Activated CD8-positive, alpha-beta memory T cell treated with anti-CD3 and anti-CD28 coated beads for 1 hour (primary cell): ENCODE measurements around the gene RGS4.

Source experiments
- DNase-seq, 2 donors: peaks; one replicate each; pipeline ENCODE4 v3.0.0-alpha.2; 2020; ENCODE audit warnings: low read depth in 1 of 2; ENCODE audit errors: extremely low read depth in 1 of 2

RGS4 gene

DNA sequence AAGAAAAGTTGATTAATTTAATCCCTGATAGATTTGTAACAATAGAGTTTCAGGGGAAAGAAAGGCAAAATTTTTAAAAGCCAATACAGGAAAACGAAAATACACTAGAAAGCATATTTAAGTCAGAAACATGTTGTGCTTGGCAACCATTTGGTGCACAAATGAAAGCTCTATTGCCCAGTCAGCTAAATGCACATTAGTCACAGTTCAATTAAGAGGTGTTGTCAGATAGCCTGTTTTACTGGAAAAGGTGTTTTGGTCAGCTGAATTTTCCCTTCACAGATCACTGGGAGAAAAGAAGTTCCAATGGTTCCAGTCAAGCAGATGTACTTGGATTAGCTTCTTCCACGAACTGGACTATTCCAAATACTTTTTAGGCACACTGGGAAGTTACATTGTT is 25.4 kb downstream of the RGS4 start:
- no peak for DNase-seq

DNA sequence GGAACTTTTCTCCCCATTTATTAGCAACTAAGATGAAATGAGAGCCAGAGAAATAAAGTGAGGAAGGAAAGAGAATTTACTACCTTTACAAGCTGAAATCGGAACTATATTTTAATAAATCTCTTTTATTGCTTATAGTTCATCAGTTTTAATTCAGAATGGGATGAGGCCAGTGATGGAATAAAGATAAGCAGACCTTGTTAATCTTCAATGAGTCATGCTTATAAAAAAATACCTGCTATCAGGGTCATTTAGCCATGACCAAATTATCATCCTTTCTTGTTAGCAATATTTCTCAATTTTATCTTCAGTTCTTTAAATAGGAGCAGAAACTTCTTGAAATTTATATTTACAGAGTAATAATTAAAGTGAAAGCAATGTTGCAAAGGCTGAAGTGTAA is 26.1 kb downstream of the RGS4 start:
- DNase-seq, result no peak

DNA sequence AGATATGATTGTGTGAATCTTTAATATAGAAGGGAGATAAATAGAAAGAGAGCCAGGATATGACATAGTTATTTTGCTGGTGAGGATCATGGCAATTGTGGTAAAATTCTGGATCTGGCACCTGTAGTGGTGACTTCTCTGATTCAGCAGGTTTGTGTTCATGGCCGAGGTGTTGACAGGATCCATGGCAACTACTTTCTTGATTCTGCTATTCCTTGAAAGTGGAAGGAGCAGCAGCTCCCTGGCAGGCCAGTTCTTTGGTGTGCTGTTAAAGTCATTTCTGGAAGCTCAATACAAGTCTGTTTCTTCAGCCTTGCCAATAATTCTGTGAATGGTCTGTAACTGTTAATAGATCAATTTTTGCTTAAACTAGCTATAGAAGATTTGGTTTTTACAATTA is 33.4 kb downstream of the RGS4 start:
- no peak for DNase-seq

DNA sequence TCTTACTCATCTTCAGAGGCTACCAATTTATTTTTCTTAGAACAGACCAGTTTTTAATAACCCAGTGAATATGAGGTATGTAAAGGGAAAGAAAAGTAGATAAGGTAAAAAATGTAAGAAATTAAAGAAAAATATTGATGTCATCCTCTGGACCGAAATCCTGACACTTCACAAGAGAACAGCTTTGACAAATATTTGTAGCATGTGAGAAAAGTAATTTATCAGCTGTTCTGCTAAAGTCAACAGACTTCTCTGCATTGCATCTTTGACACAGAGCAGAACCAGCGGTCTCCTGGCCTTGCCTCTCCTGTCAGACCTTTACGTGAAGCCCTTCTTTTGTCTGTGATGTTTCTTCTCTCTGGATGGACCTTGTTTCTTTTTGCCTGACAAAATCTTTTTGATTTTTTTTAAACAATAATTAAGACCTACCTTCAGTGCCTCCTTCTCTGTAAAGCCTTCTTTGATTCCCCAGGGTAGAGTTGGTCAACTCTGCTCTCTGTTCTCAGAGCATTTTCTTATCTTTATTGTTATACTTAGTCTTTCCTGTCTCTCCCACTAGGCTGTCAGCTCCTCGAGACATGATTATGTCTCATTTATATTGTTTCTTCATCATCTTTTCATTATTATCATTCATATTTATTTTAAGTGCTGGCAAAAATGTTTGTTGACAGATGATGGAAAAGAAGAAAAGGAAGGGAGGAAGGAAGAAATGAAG is 35.4 kb downstream of the RGS4 start:
- no peak for DNase-seq

DNA sequence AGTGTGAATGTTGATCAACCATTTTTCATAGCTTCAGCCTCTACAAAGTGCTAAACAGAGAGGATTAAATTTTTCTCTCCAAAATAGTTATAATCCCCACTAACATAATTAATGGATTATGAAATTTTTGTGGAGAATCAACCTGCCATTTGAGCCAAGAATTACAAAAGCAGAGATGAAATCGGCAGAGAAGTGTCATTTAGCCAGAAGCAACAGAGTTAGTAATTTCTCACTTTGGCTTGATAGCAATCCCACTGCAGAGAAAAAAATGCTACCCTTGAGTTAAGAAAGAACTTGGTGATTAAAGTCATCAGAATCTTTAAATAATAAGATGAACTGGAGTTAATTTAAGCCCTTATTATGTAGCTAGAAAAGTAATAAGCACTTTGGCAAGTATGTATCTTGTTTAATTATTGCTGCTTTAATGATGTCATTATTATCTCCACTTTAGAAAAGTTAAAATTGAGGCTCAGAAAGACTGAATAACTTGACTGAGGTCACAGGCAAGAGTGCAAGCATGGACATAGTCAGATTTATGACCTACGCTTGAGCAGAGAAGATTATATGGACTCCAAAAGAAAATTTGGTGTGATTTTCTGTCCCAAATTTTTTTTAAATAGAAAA is 37.3 kb downstream of the RGS4 start:
- no peak for DNase-seq

DNA sequence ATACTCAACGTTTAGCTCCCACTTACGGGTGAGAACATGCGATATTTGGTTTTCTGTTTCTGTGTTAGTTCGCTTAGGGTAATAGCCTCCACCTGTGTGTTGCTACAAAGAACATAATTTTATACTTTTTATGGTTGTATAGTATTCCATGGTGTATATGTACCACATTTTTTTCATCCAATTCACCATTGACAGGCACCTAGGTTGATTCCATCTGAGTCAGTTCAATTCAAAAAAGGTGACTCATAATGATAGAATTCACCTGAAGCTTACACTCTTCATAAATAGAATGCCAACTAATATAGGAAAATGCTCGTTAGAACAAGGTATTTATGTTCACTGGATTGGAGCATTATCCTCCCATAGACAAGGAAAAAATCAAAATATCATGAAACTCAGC is 38.5 kb downstream of the RGS4 start:
- no peak for DNase-seq

- no peak for DNase-seq
These were observed 46.7 kb downstream of the RGS4 start for GRCh38 chr1:163115887-163116286.

DNA sequence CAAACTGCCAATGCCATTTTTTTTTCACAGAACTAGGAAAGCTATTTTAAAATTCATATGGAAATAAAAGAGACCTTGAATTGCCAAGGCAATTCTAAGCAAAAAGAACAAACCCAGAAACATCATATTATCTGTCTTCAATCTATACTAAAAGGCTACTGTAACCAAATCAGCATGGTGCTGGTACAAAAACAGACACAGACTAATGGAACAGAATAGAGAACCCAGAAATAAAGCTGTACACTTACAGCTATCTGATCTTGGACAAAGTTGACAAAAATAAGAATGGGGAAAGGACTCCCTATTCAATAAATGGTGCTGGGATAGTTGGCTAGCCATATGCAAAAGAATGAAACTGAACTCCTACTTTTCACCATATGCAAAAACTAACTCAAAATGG is 50.5 kb downstream of the RGS4 start:
- DNase-seq, result no peak

DNA sequence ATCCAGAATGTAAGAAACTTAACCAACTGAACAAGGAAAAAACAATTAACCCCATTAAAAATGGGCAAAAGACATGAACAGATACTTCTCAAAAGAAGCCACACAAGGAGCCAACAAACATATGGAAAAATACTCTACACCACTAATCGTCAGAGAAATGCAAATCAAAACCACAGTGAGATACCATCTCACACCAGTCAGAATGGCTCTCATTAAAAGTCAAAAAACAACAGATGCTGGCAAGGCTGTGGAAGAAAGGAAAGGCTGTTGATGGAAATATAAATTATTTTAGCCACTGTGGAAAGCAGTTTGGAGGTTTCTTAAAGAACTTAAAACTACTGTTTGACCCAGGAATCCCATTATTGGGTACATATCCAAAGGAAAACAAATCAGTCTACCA is 51.2 kb downstream of the RGS4 start:
- no peak for DNase-seq

GRCh38 chr1:163124812-163125211 is 55.7 kb downstream of the RGS4 start:
- DNase-seq, result no peak
